Measurements from ENCODE around the gene TRAF4.

The TRAF4 gene, protein sequence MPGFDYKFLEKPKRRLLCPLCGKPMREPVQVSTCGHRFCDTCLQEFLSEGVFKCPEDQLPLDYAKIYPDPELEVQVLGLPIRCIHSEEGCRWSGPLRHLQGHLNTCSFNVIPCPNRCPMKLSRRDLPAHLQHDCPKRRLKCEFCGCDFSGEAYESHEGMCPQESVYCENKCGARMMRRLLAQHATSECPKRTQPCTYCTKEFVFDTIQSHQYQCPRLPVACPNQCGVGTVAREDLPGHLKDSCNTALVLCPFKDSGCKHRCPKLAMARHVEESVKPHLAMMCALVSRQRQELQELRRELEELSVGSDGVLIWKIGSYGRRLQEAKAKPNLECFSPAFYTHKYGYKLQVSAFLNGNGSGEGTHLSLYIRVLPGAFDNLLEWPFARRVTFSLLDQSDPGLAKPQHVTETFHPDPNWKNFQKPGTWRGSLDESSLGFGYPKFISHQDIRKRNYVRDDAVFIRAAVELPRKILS

GRCh38 chr17:28743243-28744103 is at the start of gene TRAF4:
Gene TRAF4 (plus strand): TSS chr17:28744011. CDS start chr17:28744113, 102 bp downstream.
- DNase-seq (ENCODE audit: low read depth in 2 of 2, low spot score in 1 of 2), result peak in 1 of 2 donors; percentile 54

DNA sequence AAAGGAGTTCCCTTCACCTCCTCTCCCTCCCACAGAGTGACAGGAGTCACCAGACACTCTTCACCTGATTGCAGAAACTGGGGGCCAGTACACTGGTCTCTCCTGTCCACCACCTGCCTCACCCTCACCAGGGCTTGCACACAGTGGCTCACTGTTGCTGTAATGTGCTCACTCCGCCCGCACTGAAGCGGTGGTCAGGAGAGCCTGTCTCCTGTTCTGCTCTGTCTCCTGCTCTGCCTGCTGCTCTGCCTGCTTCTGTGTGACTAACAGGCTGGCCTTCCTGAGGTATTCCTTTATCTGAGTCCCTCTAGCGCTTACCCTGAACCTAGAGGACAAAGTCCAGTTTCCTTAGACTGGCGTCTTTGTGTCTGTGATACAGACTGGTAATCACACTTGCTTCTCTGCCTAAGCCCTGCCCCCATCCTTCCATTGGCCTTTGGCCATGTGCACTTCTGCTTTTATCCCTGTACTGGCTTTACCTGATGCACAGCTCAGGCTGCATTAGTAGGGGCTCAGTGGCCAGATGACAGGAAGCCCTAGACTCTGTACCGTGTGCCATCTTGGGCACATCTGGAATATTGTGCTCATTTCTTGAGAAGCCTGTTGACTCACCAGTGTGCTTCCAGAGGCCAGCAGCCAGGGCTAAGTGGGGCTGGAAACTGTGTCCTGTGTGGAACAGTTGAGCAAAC is 45.4 kb upstream of the TRAF4 start:
- DNase-seq (ENCODE audit: low read depth in 2 of 2, low spot score in 1 of 2), result no peak

- no peak for DNase-seq (ENCODE audit: low read depth in 2 of 2, low spot score in 1 of 2)
Measured at GRCh38 chr17:28700278-28700677, 43.5 kb upstream of the TRAF4 start.

- no peak for DNase-seq (ENCODE audit: low read depth in 2 of 2, low spot score in 1 of 2)
Measured at GRCh38 chr17:28700830-28701492, 42.9 kb upstream of the TRAF4 start.

- no peak for DNase-seq (ENCODE audit: low read depth in 2 of 2, low spot score in 1 of 2)
Measured at GRCh38 chr17:28702026-28702751, 41.6 kb upstream of the TRAF4 start.

DNA sequence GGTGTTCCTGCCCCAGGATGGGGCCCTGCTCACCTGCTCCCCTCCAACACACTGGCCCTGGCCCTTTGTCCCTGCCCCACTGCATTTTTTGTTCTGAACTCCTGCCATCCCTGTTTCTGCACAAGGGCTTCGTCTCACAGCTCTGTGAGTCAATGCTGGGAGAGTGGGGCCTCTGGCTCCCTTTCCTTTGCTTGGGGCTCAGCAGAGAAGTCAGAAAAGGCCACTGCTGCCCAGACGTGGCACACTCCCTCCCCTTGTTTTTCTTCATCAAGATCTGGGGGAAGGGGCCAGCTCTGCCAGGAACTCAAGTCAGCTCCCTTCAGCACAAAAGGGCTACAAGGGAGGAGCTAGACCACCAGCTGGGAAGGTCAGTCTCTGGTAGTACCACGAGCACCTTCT is 41.1 kb upstream of the TRAF4 start:
- DNase-seq (ENCODE audit: low read depth in 2 of 2, low spot score in 1 of 2), result no peak

DNA sequence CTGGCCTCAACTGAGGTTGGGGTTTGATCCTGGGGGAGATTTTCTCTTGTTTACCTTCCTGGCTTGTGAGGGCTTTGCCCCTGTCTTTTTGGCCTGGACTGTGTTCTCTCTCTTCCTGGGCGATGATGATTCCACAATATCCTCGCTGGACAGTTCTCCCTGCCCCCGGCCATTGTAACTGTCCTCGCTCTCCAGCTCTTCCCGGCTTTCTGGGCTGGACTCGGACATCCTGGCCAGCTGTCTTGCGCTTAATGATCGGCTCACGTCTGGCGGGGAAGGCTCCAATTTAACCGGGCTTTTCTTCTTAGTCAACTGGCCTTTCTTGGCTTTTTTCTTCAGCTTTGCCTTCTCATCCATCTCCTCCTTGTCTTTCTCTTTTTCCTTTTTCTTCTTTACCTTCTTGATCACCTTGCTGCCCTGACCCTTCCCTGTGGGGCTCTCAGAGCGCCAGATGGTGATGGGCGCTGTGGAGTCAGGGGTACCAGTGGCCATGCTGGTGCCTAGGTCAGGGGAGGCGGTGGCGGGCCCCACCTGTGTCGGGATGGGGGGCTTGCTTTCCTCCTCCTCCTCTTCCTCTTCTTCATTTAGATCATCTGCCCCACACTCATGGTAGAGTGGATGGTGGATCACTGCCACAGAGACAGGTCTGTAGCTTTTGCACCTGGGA is 40.1 kb upstream of the TRAF4 start:
- DNase-seq (ENCODE audit: low read depth in 2 of 2, low spot score in 1 of 2), result no peak

- DNase-seq (ENCODE audit: low read depth in 2 of 2, low spot score in 1 of 2), result no peak
Measured at GRCh38 chr17:28704219-28704858, 39.5 kb upstream of the TRAF4 start.

DNA sequence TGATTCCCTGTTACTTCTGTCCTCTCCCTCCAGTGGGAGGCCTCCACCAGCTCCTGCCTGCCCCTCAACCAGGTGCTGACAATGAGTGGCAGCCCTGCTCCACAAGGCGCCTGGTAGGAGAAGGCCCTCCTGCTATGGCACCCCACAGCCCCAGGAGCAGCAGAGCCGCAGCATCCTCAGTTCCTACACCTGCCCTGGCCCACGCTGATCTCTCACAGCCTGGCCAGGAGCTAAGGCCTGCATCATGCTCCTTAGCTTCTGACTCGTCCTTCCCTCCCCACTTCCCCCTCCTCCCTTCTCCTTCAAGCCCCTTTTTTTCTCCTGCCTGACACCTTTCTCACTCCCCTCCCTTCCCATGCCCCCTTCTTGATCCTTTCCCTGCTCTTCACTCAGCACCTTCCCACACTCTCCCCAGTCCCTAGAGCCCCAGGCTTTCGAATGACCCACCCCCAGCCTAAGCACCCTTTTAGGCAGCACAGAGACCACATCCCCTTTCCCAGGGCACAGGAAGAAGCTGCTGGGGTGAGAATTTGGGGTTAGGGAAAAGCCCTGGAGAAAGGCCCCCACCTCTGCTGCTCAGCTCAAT is 38.6 kb upstream of the TRAF4 start:
- no peak for DNase-seq (ENCODE audit: low read depth in 2 of 2, low spot score in 1 of 2)

- no peak for DNase-seq (ENCODE audit: low read depth in 2 of 2, low spot score in 1 of 2)
Measured at GRCh38 chr17:28705728-28706334, 38.0 kb upstream of the TRAF4 start.

DNA sequence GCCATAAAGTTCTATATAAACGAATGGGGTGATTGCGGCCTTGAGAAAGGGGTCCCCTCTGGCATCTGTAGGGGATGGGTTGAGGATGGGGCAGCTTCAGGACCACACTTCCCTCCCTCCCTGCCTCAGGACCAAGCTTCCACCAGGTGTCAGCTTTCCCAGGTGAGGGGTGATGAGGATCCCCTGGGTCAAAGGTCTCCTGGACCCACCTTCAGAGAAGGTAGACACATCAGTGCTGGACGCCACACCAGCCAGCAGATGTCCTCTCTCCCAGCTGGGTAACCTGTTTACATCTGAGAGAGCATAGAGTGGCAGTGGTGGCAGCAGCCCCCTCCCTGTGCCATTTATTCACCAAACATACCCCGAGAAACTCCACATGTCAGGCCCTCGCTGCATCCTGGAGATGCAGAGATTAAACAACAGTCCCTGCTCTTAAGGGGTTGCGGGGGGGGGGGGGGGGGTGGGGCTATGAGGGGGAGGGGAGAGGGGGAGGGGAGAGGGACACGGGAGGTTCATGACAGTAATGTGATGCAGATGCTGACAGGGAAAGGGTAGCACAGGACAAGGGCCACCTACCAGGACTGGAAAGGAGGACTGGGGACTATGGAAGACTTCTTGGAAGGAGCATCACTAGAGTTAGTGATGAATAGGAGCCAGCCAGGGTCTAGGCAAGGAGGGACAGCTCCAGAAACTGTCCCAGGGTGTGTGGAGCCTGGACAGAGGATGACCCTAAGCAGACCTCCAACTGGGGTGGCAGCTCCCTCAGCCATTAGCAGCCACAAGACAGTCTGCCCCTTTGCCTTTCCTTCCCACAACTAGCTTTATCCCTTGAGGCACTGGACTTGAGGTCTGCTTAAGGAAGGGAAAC is 37.1 kb upstream of the TRAF4 start:
- DNase-seq (ENCODE audit: low read depth in 2 of 2, low spot score in 1 of 2), result no peak

DNA sequence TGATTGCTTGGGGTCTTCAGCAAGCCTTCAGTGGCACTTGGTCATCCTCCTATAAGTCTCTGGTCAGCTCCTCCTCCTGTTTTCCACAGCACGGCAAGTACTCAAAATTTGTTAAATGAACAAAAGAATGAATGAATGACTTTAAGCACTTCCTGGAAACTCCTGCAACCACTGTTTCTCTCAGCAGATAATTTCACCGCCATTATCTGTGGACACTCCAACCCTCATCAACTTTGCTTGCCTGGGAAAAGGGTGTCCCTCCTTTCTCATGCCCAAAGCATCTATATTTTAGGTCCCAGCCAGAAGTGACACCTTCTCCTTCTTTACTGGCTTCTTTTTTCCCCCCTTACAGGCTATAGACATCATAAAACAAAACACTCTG is 36.5 kb upstream of the TRAF4 start:
- DNase-seq (ENCODE audit: low read depth in 2 of 2, low spot score in 1 of 2), result no peak

DNA sequence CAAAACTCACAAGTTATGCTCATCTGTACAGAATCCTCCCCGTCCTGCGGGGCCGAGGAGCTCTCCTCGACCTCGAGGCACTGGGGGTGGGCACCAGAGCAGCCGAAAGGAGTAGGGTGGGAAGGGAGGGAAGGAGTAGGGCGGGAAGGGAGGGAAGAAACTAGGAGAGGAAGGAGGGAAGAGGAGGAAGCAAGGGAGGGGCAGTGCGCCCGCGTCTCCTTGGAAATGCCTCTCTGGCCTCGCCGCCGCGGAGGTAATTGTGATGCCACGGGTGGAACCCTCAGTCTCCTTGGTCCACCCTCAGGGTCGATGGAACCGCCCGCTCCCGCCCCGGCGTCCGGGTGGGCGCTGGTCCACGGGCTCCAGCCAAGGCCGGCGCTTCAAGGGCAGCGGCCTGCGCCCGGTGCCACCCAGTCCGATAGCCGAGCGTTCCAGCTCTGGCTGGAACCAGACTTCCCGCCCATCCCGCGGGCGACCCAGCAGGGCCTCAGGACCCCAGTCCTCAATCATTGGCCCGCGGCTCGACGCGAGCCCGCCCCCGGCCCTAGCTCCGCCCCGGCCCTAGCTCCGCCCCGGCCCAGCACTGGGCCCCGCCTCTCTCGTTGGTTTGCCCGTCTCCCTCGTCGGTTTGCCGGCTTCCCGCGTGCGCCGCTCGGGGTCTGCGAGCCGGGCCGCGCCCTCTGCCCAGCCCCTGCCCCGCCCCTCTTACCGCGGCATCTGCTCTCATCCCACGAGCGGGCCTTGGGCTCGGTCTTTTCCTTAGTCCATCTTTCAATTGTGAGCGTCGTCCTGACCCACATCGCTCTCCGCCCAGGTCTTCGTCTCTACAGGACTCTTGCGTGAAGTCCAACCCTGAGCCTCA is 32.7 kb upstream of the TRAF4 start:
- DNase-seq (ENCODE audit: low read depth in 2 of 2, low spot score in 1 of 2), result peak; percentile 68 to 81

- no peak for DNase-seq (ENCODE audit: low read depth in 2 of 2, low spot score in 1 of 2)
Measured at GRCh38 chr17:28711723-28712031, 32.1 kb upstream of the TRAF4 start, which contains the start of gene PROCA1. Gene PROCA1 (minus strand): TSS chr17:28711888. CDS start chr17:28711660, 228 bp downstream.

- no peak for DNase-seq (ENCODE audit: low read depth in 2 of 2, low spot score in 1 of 2)
Measured at GRCh38 chr17:28712032-28712704, 31.6 kb upstream of the TRAF4 start.

All from stimulated activated CD8-positive, alpha-beta memory T cell treated with anti-CD3 and anti-CD28 coated beads, Interleukin-4, amount 100 ng/mL, for 1 hour (primary cell).